H9 (cell line): ENCODE measurements around the gene DGCR2. TPM values are rescaled to one million over a fixed set of nuclear protein-coding genes. Genes with fewer than 3 reads are reported as not detected.

ENCODE experiments used
- DNase-seq: peaks from one replicate; pipeline ENCODE4 v3.0.0-alpha.2; 2017
- H2AFZ ChIP-seq: one replicate; pipeline ENCODE4 v1.6.1; 2013; ENCODE audit warnings: mild to moderate bottlenecking, low read length, control low read depth, moderate library complexity
- H2AK5ac ChIP-seq: 2 replicates; pipeline ENCODE4 v1.6.1; 2013; ENCODE audit warnings: low read length, control low read depth, mixed read lengths; ENCODE audit not compliant: insufficient read length
- H2BK120ac ChIP-seq: one replicate; pipeline ENCODE4 v1.6.1; 2013; ENCODE audit warnings: low read depth, mild to moderate bottlenecking, low read length, control low read depth, inconsistent platforms; ENCODE audit not compliant: poor library complexity, severe bottlenecking
- H2BK12ac ChIP-seq: 2 replicates; pipeline ENCODE4 v1.6.1; 2013; ENCODE audit warnings: low read length, control low read depth, mixed read lengths, low read depth; ENCODE audit not compliant: insufficient read length
- H2BK15ac ChIP-seq: 2 replicates; pipeline ENCODE4 v1.6.1; 2013; ENCODE audit warnings: low read depth, low read length, control low read depth
- H2BK20ac ChIP-seq: one replicate; pipeline ENCODE4 v1.6.1; 2013; ENCODE audit warnings: low read depth, mild to moderate bottlenecking, low read length, control low read depth, inconsistent platforms; ENCODE audit not compliant: poor library complexity, severe bottlenecking
- H2BK5ac ChIP-seq: 2 replicates; pipeline ENCODE4 v1.6.1; 2013; ENCODE audit warnings: low read length, control low read depth, mixed read lengths; ENCODE audit not compliant: insufficient read length
- H3K14ac ChIP-seq: 2 replicates; pipeline ENCODE4 v1.6.1; 2013; ENCODE audit warnings: low read length, control low read depth; ENCODE audit not compliant: insufficient read depth
- H3K18ac ChIP-seq: 2 replicates; pipeline ENCODE4 v1.6.1; 2013; ENCODE audit warnings: low read depth, mild to moderate bottlenecking, mixed read lengths, low read length, control low read depth; ENCODE audit not compliant: insufficient read length
- H3K23ac ChIP-seq: 2 replicates; pipeline ENCODE4 v1.6.1; 2013; ENCODE audit warnings: low read length, control low read depth, mixed read lengths, low read depth; ENCODE audit not compliant: insufficient read length
- H3K23me2 ChIP-seq: 2 replicates; pipeline ENCODE4 v1.6.1; 2013; ENCODE audit warnings: low read depth, mild to moderate bottlenecking, mixed read lengths, low read length, control low read depth; ENCODE audit not compliant: insufficient read length, poor library complexity, severe bottlenecking
- H3K27ac ChIP-seq: 2 replicates; pipeline ENCODE4 v1.5.1; 2013; ENCODE audit warnings: low read length, control low read depth, mixed read lengths, low read depth; ENCODE audit not compliant: insufficient read length
- H3K27me3 ChIP-seq: 2 replicates; pipeline ENCODE4 v1.6.1; 2013; ENCODE audit warnings: low read length, control low read depth, inconsistent platforms; ENCODE audit not compliant: insufficient read depth
- H3K4ac ChIP-seq: 2 replicates; pipeline ENCODE4 v1.6.1; 2013; ENCODE audit warnings: low read depth, mild to moderate bottlenecking, control low read depth, inconsistent platforms, low read length, moderate library complexity
- H3K4me1 ChIP-seq: 2 replicates; pipeline ENCODE4 v1.6.1; 2013; ENCODE audit warnings: low read length, control low read depth, inconsistent platforms; ENCODE audit not compliant: insufficient read depth
- H3K4me2 ChIP-seq: 2 replicates; pipeline ENCODE4 v1.6.1; 2013; ENCODE audit warnings: low read length, control low read depth, mixed read lengths; ENCODE audit not compliant: insufficient read length, insufficient read depth
- H3K56ac ChIP-seq: 2 replicates; pipeline ENCODE4 v1.6.1; 2013; ENCODE audit warnings: low read depth, mild to moderate bottlenecking, mixed read lengths, low read length, control low read depth; ENCODE audit not compliant: insufficient read length
- H3K79me1 ChIP-seq: 2 replicates; pipeline ENCODE4 v1.6.1; 2013; ENCODE audit warnings: low read depth, mild to moderate bottlenecking, moderate library complexity, low read length, control low read depth, inconsistent platforms; ENCODE audit not compliant: insufficient read depth, poor library complexity, severe bottlenecking
- H3K79me2 ChIP-seq: 2 replicates; pipeline ENCODE4 v1.6.1; 2013; ENCODE audit warnings: low read length, control low read depth, inconsistent platforms; ENCODE audit not compliant: insufficient read depth
- H3K9ac ChIP-seq: 2 replicates; pipeline ENCODE4 v1.6.1; 2013; ENCODE audit warnings: low read length, control low read depth, mixed read lengths; ENCODE audit not compliant: insufficient read length; ENCODE audit errors: extremely low read depth
- H3K9me3 ChIP-seq: one replicate; pipeline ENCODE4 v1.6.1; 2013; ENCODE audit warnings: low read depth, low read length, inconsistent platforms; ENCODE audit not compliant: control insufficient read depth
- H3T11ph ChIP-seq: one replicate; pipeline ENCODE4 v1.6.1; 2013; ENCODE audit warnings: mild to moderate bottlenecking, low read length, control low read depth, inconsistent platforms
- H4K20me1 ChIP-seq: one replicate; pipeline ENCODE4 v1.6.1; 2013; ENCODE audit not compliant: control insufficient read depth, insufficient read length, insufficient read depth
- H4K5ac ChIP-seq: 2 replicates; pipeline ENCODE4 v1.6.1; 2013; ENCODE audit warnings: low read depth, mild to moderate bottlenecking, mixed read lengths, low read length, control low read depth; ENCODE audit not compliant: insufficient read length
- H4K8ac ChIP-seq: replicated peaks from 2 replicates; pipeline ENCODE4 v1.6.1; 2013; ENCODE audit warnings: low read length, control low read depth, mixed read lengths, low read depth; ENCODE audit not compliant: insufficient read length
- H4K91ac ChIP-seq: 2 replicates; pipeline ENCODE4 v1.6.1; 2013; ENCODE audit warnings: low read depth, mild to moderate bottlenecking, moderate library complexity, mixed read lengths, low read length, control low read depth; ENCODE audit not compliant: insufficient read length
- H3K27ac Mint-ChIP-seq, 3 experiments: 2 replicates in 2 of 3; 3 replicates in 1 of 3; pipeline ENCODE4 v1.8.0; 2020 to 2021; ENCODE audit warnings: mixed read lengths in 3 of 3, mild to moderate bottlenecking in 1 of 3, moderate library complexity in 1 of 3
- H3K27me3 Mint-ChIP-seq: 2 replicates; pipeline ENCODE4 v1.8.0; 2021; ENCODE audit warnings: low read depth, mild to moderate bottlenecking, moderate library complexity, mixed read lengths
- H3K36me3 Mint-ChIP-seq, 3 experiments: 2 replicates in 2 of 3; 3 replicates in 1 of 3; pipeline ENCODE4 v1.8.0; 2020 to 2021; ENCODE audit warnings: low read depth in 3 of 3, mixed read lengths in 3 of 3; ENCODE audit not compliant: insufficient read depth in 1 of 3
- H3K4me1 Mint-ChIP-seq, 2 experiments: 2 replicates each; pipeline ENCODE4 v1.8.0; 2020; ENCODE audit warnings: mixed read lengths in 2 of 2
- H3K4me3 Mint-ChIP-seq, 2 experiments: 2 replicates in 1 of 2; 3 replicates in 1 of 2; pipeline ENCODE4 v1.8.0; 2020 to 2021; ENCODE audit warnings: mild to moderate bottlenecking in 2 of 2, mixed read lengths in 2 of 2, moderate library complexity in 1 of 2
- H3K9me3 Mint-ChIP-seq, 2 experiments: 2 replicates in 1 of 2; 3 replicates in 1 of 2; pipeline ENCODE4 v1.8.0; 2020; ENCODE audit warnings: mild to moderate bottlenecking in 2 of 2, mixed read lengths in 2 of 2, moderate library complexity in 1 of 2
- WGBS: extraction: QIAGEN DNeasy Blood & Tissue Kit; methylation state at CpG from one replicate; pipeline ENCODE4 v1.1.7; 2013; ENCODE audit warnings: missing lambda C conversion rate, low lambda C conversion rate, mixed read lengths; ENCODE audit not compliant: insufficient read length; ENCODE audit errors: extremely low coverage; 5-methylcytosine and 5-hydroxymethylcytosine counted together
- total RNA-seq: library from RNA; stranded (reverse); gene quantifications from 2 replicates; pipeline ENCODE4 v1.2.1, GENCODE V29; 2021
- TF ChIP-seq, protein P1 (sequence below): fragments of 200-600 bp; sonication (generic); conservative IDR thresholded peaks from 3 replicates; pipeline ENCODE4 v1.8.0; 2021; ENCODE audit warnings: antibody characterized with exemption, mild to moderate bottlenecking

DGCR2 gene
- total RNA-seq, 1 experiment from 2014 or later, result 47.2 TPM

DNA sequence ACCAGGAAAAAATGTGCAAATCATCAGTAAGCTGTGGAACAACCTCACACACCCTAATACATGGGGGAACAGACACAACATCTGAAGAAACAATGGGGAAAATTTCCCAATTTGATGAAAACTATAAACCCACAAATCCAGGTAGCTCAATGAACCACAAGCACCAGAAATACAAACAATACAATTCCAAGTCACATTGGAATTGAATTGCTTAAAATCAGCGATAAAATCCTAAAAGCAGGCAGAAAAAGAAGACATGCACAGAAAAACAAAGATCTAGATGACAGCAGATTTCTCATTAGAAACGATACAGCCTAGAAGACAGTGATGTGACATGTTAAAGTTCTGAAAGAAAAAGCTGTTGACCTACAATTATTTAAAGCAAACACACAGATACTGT lies 32.0 kb downstream of the DGCR2 start:
- H3K4me1 ChIP-seq, result peaks cover 3% of the 10 kb centered on the region; the same call in 1 of the 2 replicates
- H3K4me1 Mint-ChIP-seq, result peaks cover 8 to 11% of the 10 kb centered on the region in 2 experiments
- no peak for DNase-seq
- H3K9ac ChIP-seq, result no peak overlapping the region
- no peak overlapping the region for H3K56ac ChIP-seq
- no peak overlapping the region for H3K27ac Mint-ChIP-seq
- H3K27ac ChIP-seq, result no peak overlapping the region
- H2BK120ac ChIP-seq, result no peak overlapping the region
- TF ChIP-seq, protein P1, sequence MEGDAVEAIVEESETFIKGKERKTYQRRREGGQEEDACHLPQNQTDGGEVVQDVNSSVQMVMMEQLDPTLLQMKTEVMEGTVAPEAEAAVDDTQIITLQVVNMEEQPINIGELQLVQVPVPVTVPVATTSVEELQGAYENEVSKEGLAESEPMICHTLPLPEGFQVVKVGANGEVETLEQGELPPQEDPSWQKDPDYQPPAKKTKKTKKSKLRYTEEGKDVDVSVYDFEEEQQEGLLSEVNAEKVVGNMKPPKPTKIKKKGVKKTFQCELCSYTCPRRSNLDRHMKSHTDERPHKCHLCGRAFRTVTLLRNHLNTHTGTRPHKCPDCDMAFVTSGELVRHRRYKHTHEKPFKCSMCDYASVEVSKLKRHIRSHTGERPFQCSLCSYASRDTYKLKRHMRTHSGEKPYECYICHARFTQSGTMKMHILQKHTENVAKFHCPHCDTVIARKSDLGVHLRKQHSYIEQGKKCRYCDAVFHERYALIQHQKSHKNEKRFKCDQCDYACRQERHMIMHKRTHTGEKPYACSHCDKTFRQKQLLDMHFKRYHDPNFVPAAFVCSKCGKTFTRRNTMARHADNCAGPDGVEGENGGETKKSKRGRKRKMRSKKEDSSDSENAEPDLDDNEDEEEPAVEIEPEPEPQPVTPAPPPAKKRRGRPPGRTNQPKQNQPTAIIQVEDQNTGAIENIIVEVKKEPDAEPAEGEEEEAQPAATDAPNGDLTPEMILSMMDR, result no peak
- no peak overlapping the region for H3K4ac ChIP-seq
- H4K8ac ChIP-seq, result no peak overlapping the region
- H3K36me3 Mint-ChIP-seq, result peaks cover 8 to 21% (median 20%) of the 10 kb centered on the region in 3 experiments
- no peaks in the 10 kb centered on the region for H3K79me2 ChIP-seq
- H2BK15ac ChIP-seq, result no peak overlapping the region
- H3K79me1 ChIP-seq, result no peaks in the 10 kb centered on the region
- no peak overlapping the region for H3K4me2 ChIP-seq
- no peak overlapping the region for H2BK20ac ChIP-seq
- no peaks in the 10 kb centered on the region for H3K9me3 ChIP-seq
- H4K20me1 ChIP-seq, result no peaks in the 10 kb centered on the region
- no CpG with 5 or more reads among the region's 2 CpGs for WGBS
- no peak overlapping the region for H4K91ac ChIP-seq
- H3K27me3 ChIP-seq, result no peaks in the 10 kb centered on the region
- H3K9me3 Mint-ChIP-seq, result peaks cover under 1% of the 10 kb centered on the region in 2 experiments; a peak in 4 of 5 replicates
- no peak overlapping the region for H3T11ph ChIP-seq
- H3K18ac ChIP-seq, result no peak overlapping the region
- no peaks in the 10 kb centered on the region for H3K23me2 ChIP-seq
- H2BK5ac ChIP-seq, result no peak overlapping the region
- no peaks in the 10 kb centered on the region for H3K27me3 Mint-ChIP-seq
- H2AK5ac ChIP-seq, result no peak overlapping the region
- no peak overlapping the region for H3K4me3 Mint-ChIP-seq
- H3K23ac ChIP-seq, result no peak overlapping the region
- H3K14ac ChIP-seq, result no peak overlapping the region
- no peak overlapping the region for H2BK12ac ChIP-seq
- no peak overlapping the region for H4K5ac ChIP-seq
- no peak overlapping the region for H2AFZ ChIP-seq
